ENCODE measurements around the gene CST11. TPM values are rescaled to one million over a fixed set of nuclear protein-coding genes. Genes with fewer than 3 reads are reported as not detected.

The CST11 gene
- total and polyA plus RNA-seq, 4 donors = not detected

GRCh38 chr20:23453549-23454543 is 1.2 kb upstream of the CST11 start (continued):
- no peak for TF ChIP-seq REST (IDR thresholded peaks at IDR 0.05)

- H3K36me3 ChIP-seq (ENCODE audit: control insufficient read depth in 4 of 4, insufficient read depth in 3 of 4, low read depth in 1 of 4, low read length in 3 of 4) = no peaks in the 10 kb centered on the region
- H3K27ac ChIP-seq (ENCODE audit: low read depth in 1 of 2, low read length in 2 of 2) = no peak overlapping the region
- 80% methylated on average over 11 of the region's 11 CpGs for WGBS
- DNase-seq (ENCODE audit: low spot score) = no peak
- no peak overlapping the region for H3K4me3 ChIP-seq (ENCODE audit: low read depth in 1 of 3, low read length in 3 of 3)
- no peak overlapping the region for H3K9ac ChIP-seq (ENCODE audit: low read depth in 1 of 2, low read length in 2 of 2)
- H3K27me3 ChIP-seq (ENCODE audit: control insufficient read depth in 4 of 4, insufficient read depth in 4 of 4, low read length in 3 of 4) = peaks cover 0 to 3% (median 0%) of the 10 kb centered on the region in 4 donors
- TF ChIP-seq ZBTB33 (IDR thresholded peaks at IDR 0.05) = no peak
- no peak for TF ChIP-seq HNF4G (IDR thresholded peaks at IDR 0.05)
- no peak for TF ChIP-seq TAF1 (conservative IDR thresholded peaks at IDR 0.05)
- no peak for TF ChIP-seq REST (IDR thresholded peaks at IDR 0.05)
- TF ChIP-seq YY1 (IDR thresholded peaks at IDR 0.05) = no peak
- no peak for TF ChIP-seq JUND (IDR thresholded peaks at IDR 0.05)
- TF ChIP-seq FOXA1 (IDR thresholded peaks at IDR 0.05) = no peak
- no peak for TF ChIP-seq ATF3 (IDR thresholded peaks at IDR 0.05)
- no peak for TF ChIP-seq NR2F2 (IDR thresholded peaks at IDR 0.05)
- no peak for TF ChIP-seq SP1 (IDR thresholded peaks at IDR 0.05)
- TF ChIP-seq EGR1 (IDR thresholded peaks at IDR 0.05; ENCODE audit: low read depth in 2 of 2) = no peak
- no peak for TF ChIP-seq CTCF (IDR thresholded peaks at IDR 0.05; ENCODE audit: low read depth, low read length, missing input control)
- TF ChIP-seq GABPA (IDR thresholded peaks at IDR 0.05 in 1 of 2, conservative IDR thresholded peaks at IDR 0.05 in 1 of 2) = no peak
- no peak for TF ChIP-seq MAX (IDR thresholded peaks at IDR 0.05)
- TF ChIP-seq FOXA2 (IDR thresholded peaks at IDR 0.05) = no peak
- TF ChIP-seq RXRA (IDR thresholded peaks at IDR 0.05) = no peak
- H3K4me1 ChIP-seq (ENCODE audit: control insufficient read depth in 4 of 4, insufficient read depth in 4 of 4, low read length in 3 of 4) = no peaks in the 10 kb centered on the region
- H3K9me3 ChIP-seq (ENCODE audit: control insufficient read depth in 4 of 4, low read length in 3 of 4) = no peaks in the 10 kb centered on the region
These were observed 654 bp downstream of the CST11 start for GRCh38 chr20:23451956-23452487.
